ENCODE data around the gene TMEM132D.

Gene TMEM132D

GRCh38 chr12:129631316-129631715 is 272.5 kb downstream of the TMEM132D start:
- ChIA-PET POLR2A (ENCODE audit: low non-redundant PET) (no interaction called here), CTCF (no interaction called here)
- no peak for TF ChIP-seq CTCF (conservative IDR thresholded peaks at IDR 0.05; ENCODE audit: low read depth)
- H3K27ac ChIP-seq = no peak overlapping the region
- no peak for DNase-seq (ENCODE audit: low spot score)

GRCh38 chr12:129629901-129630300 is 273.9 kb downstream of the TMEM132D start:
- no peak for TF ChIP-seq CTCF (conservative IDR thresholded peaks at IDR 0.05; ENCODE audit: low read depth)
- no peak for DNase-seq (ENCODE audit: low spot score)
- POLR2A ChIA-PET (ENCODE audit: low non-redundant PET) = no interaction called here
- no peak overlapping the region for H3K27ac ChIP-seq
- CTCF ChIA-PET = no interaction called here

GRCh38 chr12:129622566-129622965 is 281.3 kb downstream of the TMEM132D start:
- ChIA-PET CTCF (no interaction called here), POLR2A (ENCODE audit: low non-redundant PET) (no interaction called here)
- no peak overlapping the region for H3K27ac ChIP-seq
- no peak for TF ChIP-seq CTCF (conservative IDR thresholded peaks at IDR 0.05; ENCODE audit: low read depth)
- no peak for DNase-seq (ENCODE audit: low spot score)

GRCh38 chr12:129619271-129619670 is 284.6 kb downstream of the TMEM132D start:
- no peak overlapping the region for H3K27ac ChIP-seq
- no peak for TF ChIP-seq CTCF (conservative IDR thresholded peaks at IDR 0.05; ENCODE audit: low read depth)
- no peak for DNase-seq (ENCODE audit: low spot score)
- CTCF ChIA-PET = no interaction called here
- POLR2A ChIA-PET (ENCODE audit: low non-redundant PET) = no interaction called here

GRCh38 chr12:129617849-129618248 is 286.0 kb downstream of the TMEM132D start:
- TF ChIP-seq CTCF (conservative IDR thresholded peaks at IDR 0.05; ENCODE audit: low read depth) = no peak
- H3K27ac ChIP-seq = no peak overlapping the region
- DNase-seq (ENCODE audit: low spot score) = no peak
- ChIA-PET CTCF (no interaction called here), POLR2A (ENCODE audit: low non-redundant PET) (no interaction called here)

- ChIA-PET POLR2A (ENCODE audit: low non-redundant PET) (no interaction called here), CTCF (no interaction called here)
- H3K27ac ChIP-seq = no peak overlapping the region
- no peak for DNase-seq (ENCODE audit: low spot score)
- TF ChIP-seq CTCF (conservative IDR thresholded peaks at IDR 0.05; ENCODE audit: low read depth) = no peak
Observed at GRCh38 chr12:129615001-129615400, 288.8 kb downstream of the TMEM132D start.

All from RWPE1 (cell line).